AG10803 (cell line): ENCODE data around the gene YIF1A.

ENCODE experiments used
- DNase-seq: peaks from one replicate; pipeline ENCODE4 v3.0.0; 2010; ENCODE audit warnings: low read depth
- H3K4me3 ChIP-seq: 2 replicates; pipeline ENCODE4 v1.5.1; 2011; ENCODE audit warnings: mild to moderate bottlenecking, low read length, control low read depth
- TF ChIP-seq, protein P1 (sequence below): conservative IDR thresholded peaks from 2 replicates; pipeline ENCODE4 v1.5.1; 2011; ENCODE audit warnings: mild to moderate bottlenecking, low read length, control low read depth, inconsistent platforms

The YIF1A gene

DNA sequence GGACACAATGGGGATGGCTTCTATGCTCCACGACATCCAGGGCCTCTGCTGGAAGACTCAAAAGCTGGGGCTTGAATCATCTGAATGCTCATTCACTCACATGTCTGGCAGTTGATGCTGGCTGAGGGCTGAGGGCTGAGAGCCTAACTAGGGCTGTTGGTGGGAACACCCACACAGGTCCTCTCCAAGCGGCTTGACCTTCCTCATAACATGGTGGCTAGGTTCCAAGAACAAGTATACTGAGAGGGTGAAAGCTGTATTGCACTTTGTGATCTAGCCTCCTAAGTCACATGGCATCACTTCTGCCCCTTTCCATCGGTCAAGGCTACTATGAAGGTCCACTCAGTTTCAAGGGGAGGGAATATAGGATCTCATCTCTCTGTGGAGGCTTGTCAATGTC, 10.2 kb upstream of the YIF1A start:
- H3K4me3 ChIP-seq, result no peak overlapping the region
- TF ChIP-seq, protein P1, sequence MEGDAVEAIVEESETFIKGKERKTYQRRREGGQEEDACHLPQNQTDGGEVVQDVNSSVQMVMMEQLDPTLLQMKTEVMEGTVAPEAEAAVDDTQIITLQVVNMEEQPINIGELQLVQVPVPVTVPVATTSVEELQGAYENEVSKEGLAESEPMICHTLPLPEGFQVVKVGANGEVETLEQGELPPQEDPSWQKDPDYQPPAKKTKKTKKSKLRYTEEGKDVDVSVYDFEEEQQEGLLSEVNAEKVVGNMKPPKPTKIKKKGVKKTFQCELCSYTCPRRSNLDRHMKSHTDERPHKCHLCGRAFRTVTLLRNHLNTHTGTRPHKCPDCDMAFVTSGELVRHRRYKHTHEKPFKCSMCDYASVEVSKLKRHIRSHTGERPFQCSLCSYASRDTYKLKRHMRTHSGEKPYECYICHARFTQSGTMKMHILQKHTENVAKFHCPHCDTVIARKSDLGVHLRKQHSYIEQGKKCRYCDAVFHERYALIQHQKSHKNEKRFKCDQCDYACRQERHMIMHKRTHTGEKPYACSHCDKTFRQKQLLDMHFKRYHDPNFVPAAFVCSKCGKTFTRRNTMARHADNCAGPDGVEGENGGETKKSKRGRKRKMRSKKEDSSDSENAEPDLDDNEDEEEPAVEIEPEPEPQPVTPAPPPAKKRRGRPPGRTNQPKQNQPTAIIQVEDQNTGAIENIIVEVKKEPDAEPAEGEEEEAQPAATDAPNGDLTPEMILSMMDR, result no peak
- DNase-seq, result no peak

DNA sequence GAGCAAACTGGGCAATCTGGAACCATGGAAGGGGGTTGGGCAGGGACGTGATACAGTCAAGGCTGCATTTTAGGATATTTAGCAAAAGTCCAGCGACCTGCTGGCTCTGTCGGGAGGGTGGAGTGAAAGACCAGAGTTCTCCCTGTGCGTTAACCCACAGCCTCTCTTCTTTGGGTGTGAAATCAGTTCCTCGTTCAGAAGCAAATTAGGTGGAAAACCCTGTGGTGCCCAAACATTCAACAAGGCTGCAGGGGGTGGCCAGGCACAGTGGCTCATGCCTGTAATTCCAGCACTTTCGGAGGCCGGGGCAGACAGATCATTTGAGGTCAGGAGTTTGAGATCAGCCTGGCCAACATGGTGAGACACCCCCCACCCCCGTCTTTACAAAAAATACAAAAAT, 8.7 kb upstream of the YIF1A start:
- no peak overlapping the region for H3K4me3 ChIP-seq
- TF ChIP-seq, protein P1, result no peak
- no peak for DNase-seq

DNA sequence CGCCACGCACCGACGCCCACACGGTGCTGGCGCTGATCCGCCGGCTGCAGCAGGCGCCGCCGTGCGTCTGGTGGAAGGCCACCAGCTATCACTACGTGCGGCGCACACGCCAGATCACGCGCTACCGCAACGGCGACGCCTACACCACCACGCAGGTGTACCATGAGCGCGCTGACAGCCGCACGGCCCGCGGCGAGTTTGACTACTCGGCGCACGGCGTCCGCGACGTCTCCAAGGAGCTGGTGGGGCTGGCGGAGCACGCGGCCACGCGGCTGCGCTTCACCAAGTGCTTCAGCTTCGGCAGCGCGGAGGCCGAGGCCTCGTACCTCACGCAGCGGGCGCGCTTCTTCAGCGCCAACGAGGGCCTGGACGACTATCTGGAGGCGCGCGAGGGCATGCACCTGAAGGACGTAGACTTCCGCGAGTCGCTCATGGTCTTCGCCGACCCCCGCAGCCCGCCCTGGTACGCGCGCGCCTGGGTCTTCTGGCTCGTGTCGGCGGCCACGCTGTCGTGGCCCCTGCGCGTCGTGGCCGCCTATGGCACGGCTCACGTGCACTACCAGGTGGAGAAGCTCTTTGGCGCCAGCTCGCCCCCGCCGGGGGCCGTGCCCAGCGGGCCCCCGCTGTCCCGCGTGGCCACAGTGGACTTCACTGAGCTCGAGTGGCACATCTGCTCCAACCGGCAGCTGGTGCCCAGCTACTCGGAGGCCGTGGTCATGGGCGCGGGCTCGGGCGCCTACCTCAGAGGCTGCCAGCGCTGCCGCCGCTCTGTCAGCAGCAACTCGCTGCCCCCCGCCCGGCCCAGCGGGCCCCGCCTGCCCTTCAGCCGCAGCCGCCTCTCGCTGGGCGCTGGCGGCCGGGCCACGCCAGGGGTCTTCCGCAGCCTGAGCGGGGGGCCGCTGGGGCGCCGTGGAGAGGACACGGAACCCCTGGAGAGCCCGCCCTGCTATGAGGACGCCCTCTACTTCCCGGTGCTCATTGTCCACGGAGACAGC, 6.0 kb upstream of the YIF1A start:
- no peak for DNase-seq
- TF ChIP-seq, protein P1, result no peak
- no peak overlapping the region for H3K4me3 ChIP-seq

DNA sequence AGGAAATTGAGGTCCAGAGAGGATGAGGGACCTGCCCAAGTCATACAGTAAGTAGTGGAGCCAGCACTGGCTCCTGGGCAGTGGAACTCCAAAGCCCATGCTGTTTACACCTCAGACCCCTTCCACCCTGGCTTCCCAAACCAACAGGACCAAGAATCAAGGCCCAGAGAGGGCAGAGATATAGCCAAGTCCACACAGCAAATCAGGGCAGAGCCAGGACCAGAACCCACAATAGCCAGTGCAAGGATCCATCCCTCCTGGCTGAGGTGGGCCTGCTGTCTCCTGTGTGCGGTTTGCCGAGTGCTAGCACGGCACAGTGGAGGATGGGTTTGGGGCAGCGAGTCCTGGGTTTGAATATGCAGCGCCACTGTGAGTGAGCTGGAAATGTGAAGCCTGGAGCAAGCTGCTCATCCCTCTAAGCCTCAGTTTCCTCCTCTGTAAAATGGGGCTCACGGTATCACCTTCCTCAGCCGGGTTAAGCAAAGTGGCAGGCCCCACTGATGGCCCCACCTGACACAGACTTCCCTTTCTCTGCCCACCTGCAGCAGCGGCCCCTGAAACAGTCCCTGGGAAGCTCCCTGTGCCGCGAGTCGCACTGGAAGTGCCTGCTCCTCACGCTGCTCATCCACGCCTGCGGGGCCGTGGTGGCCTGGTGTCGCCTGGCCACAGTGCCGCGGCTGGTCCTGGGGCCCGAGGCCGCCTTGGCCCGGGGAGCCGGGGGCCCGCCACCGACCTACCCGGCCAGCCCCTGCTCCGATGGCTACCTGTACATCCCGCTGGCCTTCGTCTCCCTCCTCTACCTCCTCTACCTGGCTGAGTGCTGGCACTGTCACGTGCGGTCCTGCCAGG, 5.1 kb upstream of the YIF1A start:
- TF ChIP-seq, protein P1, result no peak
- no peak for DNase-seq
- H3K4me3 ChIP-seq, result no peak overlapping the region

DNA sequence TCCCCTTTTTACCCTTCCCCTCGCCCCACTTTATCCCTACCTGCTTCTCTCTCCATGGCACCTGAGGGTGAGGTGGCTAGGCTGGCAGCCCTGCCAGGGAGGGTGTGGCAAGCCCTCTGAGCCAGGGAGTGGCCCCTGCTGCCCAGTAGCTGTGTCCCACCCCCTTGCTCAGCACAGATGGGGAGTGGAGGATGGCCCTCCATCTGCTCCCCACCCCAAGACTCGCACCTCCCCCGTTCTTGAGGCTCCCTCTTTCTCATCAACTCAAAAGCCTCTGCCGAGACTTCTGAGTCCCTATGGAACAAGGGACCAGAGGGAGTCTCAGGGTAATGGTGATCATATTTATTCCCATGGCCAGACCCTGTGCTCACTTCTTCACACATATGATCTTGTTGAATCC, 4.4 kb upstream of the YIF1A start:
- TF ChIP-seq, protein P1, result no peak
- H3K4me3 ChIP-seq, result no peak overlapping the region
- no peak for DNase-seq

DNA sequence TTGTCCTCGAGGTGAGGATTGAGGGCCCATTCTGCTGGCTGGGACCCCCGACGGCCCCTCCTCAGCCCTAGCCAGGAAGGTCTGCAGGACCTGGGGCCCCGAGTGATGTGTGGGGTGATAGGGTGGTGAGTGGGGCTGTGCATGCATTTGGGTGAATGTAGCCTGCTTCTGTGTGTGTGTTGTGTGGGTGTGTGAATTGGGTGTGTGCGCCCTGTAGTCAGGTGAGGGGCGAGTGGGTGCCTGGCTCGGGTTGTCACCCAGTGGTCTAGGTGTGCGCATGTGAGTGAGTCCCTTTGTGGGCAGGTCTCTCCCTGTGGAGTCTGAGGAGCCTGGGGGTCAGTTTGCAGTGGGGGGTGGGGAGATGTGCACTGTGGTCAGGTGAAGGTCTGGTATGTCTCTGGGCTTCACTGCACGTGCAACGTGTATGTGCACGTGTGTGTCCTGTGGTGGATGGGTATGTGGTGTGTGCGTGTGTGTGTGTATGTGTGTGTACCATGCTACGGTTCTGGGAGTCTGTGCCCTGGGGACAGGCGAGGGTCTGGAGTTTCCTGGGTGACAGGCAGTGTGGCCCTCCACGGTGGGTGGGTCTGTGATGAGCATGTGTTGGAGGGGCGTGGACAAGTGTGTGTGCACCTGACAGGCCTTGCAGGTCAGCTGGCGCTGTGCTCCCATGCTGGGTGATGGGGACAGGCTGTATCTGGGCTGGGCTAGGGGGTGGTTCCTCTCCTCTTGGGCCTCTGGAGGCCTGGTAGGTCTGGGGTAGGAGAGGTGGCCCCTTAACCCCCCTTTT, 3.8 kb upstream of the YIF1A start:
- no peak overlapping the region for H3K4me3 ChIP-seq
- TF ChIP-seq, protein P1, result no peak

More for the DNA sequence above, 3.8 kb upstream of the YIF1A start:
- no peak for DNase-seq
